GM23338 (cell line): ENCODE measurements around the gene ANKRD31.

Source experiments
- CREB1 ChIP-seq: fragments of 250-450 bp; sonication (Bioruptor Pico); IDR thresholded peaks from 2 replicates; pipeline ENCODE4 v1.5.0; 2020; ENCODE audit warnings: low read depth, mild to moderate bottlenecking, moderate library complexity
- EZH2 ChIP-seq: fragments of 200-600 bp; sonication (generic); IDR thresholded peaks from one replicate; pipeline ENCODE4 v1.8.0; 2017; ENCODE audit warnings: antibody characterized with exemption, mild to moderate bottlenecking, low read depth; ENCODE audit not compliant: unreplicated experiment
- EZH2phosphoT487 ChIP-seq: fragments of 200-600 bp; sonication (generic); IDR thresholded peaks from one replicate; pipeline ENCODE4 v1.8.1; 2018; ENCODE audit warnings: antibody characterized with exemption; ENCODE audit not compliant: unreplicated experiment
- JUNB ChIP-seq: IDR thresholded peaks from one replicate; pipeline ENCODE4 v1.6.1; 2016; ENCODE audit warnings: antibody characterized with exemption; ENCODE audit not compliant: unreplicated experiment
- POLR2AphosphoS5 ChIP-seq: IDR thresholded peaks from 2 replicates; pipeline ENCODE4 v1.6.1; 2016; ENCODE audit warnings: antibody characterized with exemption, low read depth
- TF ChIP-seq, protein P1 (sequence below), 2 experiments: fragments of 200-600 bp in 1 of 2; sonication (generic) in 1 of 2; conservative IDR thresholded peaks; 2 replicates each; pipeline versions ENCODE4 v1.5.1 to v1.6.1; 2016 to 2017; ENCODE audit warnings: antibody characterized with exemption in 2 of 2, low read depth in 2 of 2, mild to moderate bottlenecking in 2 of 2, moderate library complexity in 1 of 2
- TF ChIP-seq, protein P2 (sequence below): IDR thresholded peaks from one replicate; pipeline ENCODE4 v1.6.1; 2018; ENCODE audit warnings: antibody characterized with exemption; ENCODE audit not compliant: unreplicated experiment
- TF ChIP-seq, protein P3 (sequence below): IDR thresholded peaks from 2 replicates; pipeline ENCODE4 v1.6.1; 2016; ENCODE audit warnings: antibody characterized with exemption

DNA sequence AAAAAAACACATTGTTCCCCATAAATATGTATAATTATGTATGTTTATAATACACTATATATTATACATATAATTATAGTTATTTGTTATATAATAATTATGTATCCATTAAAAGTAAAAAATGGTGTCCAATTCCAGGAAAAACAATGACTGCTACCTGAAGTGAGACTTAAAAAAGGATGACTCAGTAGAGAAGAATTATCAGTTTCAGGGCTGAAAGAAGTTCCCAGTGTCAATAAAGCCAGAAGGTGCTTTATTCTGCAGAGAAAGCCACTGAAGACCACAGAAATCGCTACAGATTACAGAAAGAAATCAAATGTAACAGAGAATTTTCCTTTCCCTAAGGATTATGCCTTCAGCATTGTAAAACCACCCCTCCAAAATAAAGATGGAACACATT, 50.9 kb downstream of the ANKRD31 start:
- TF ChIP-seq, protein P1, sequence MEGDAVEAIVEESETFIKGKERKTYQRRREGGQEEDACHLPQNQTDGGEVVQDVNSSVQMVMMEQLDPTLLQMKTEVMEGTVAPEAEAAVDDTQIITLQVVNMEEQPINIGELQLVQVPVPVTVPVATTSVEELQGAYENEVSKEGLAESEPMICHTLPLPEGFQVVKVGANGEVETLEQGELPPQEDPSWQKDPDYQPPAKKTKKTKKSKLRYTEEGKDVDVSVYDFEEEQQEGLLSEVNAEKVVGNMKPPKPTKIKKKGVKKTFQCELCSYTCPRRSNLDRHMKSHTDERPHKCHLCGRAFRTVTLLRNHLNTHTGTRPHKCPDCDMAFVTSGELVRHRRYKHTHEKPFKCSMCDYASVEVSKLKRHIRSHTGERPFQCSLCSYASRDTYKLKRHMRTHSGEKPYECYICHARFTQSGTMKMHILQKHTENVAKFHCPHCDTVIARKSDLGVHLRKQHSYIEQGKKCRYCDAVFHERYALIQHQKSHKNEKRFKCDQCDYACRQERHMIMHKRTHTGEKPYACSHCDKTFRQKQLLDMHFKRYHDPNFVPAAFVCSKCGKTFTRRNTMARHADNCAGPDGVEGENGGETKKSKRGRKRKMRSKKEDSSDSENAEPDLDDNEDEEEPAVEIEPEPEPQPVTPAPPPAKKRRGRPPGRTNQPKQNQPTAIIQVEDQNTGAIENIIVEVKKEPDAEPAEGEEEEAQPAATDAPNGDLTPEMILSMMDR (conservative IDR thresholded peaks at IDR 0.05; ENCODE audit: low read depth in 2 of 2), result no peak
- TF ChIP-seq EZH2 (no peak), EZH2phosphoT487 (no peak), POLR2AphosphoS5 (no peak), CREB1 (CRISPR knock-in tag) (no peak), JUNB (no peak)
- TF ChIP-seq, protein P2, sequence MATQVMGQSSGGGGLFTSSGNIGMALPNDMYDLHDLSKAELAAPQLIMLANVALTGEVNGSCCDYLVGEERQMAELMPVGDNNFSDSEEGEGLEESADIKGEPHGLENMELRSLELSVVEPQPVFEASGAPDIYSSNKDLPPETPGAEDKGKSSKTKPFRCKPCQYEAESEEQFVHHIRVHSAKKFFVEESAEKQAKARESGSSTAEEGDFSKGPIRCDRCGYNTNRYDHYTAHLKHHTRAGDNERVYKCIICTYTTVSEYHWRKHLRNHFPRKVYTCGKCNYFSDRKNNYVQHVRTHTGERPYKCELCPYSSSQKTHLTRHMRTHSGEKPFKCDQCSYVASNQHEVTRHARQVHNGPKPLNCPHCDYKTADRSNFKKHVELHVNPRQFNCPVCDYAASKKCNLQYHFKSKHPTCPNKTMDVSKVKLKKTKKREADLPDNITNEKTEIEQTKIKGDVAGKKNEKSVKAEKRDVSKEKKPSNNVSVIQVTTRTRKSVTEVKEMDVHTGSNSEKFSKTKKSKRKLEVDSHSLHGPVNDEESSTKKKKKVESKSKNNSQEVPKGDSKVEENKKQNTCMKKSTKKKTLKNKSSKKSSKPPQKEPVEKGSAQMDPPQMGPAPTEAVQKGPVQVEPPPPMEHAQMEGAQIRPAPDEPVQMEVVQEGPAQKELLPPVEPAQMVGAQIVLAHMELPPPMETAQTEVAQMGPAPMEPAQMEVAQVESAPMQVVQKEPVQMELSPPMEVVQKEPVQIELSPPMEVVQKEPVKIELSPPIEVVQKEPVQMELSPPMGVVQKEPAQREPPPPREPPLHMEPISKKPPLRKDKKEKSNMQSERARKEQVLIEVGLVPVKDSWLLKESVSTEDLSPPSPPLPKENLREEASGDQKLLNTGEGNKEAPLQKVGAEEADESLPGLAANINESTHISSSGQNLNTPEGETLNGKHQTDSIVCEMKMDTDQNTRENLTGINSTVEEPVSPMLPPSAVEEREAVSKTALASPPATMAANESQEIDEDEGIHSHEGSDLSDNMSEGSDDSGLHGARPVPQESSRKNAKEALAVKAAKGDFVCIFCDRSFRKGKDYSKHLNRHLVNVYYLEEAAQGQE, result no peak
- TF ChIP-seq, protein P3, sequence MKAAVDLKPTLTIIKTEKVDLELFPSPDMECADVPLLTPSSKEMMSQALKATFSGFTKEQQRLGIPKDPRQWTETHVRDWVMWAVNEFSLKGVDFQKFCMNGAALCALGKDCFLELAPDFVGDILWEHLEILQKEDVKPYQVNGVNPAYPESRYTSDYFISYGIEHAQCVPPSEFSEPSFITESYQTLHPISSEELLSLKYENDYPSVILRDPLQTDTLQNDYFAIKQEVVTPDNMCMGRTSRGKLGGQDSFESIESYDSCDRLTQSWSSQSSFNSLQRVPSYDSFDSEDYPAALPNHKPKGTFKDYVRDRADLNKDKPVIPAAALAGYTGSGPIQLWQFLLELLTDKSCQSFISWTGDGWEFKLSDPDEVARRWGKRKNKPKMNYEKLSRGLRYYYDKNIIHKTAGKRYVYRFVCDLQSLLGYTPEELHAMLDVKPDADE, result no peak
